T47D (cell line): ENCODE results near the gene SALL4.
"Not testable (repeated sequence)": the region's sequence is repeated elsewhere in the genome, so short reads cannot be mapped to it uniquely, and the experiment has no call there.

Experiments
- DNase-seq, 2 experiments: peaks; one replicate each; pipeline versions ENCODE4 v3.0.0 to v3.0.0-alpha.2; 2011 to 2012; ENCODE audit warnings: low read depth in 1 of 2, low spot score in 1 of 2
- JUND ChIP-seq: IDR thresholded peaks from 2 replicates; pipeline ENCODE4 v1.6.1; 2012; ENCODE audit warnings: low read depth
- in situ Hi-C: cut with HindIII; loops from 2 replicates; pipeline ENCODE4 v1.10.0; 2016; ENCODE audit warnings: low sequenced_read_pairs, low pct_unique_long_range_greater_than_20kb

The SALL4 gene

DNA sequence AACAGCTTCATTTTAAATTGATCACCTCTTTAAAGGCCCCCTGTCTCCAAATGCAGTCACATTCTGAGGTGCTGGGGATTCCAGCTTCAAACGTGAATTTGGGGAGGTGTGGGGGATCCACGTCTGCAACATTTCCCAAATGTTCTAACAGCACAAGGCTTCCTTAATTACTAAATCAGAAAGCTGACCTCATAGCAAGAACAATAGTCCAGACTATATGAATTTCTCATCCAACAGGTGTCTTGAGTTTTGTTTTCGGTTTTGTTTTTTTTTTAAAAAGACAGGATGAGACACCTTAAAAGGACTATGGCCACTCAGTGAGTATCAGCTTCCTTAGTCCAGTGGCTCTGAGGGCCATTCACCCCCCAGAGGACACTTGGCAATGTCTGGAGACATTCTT is 45.7 kb downstream of the SALL4 start:
- TF ChIP-seq JUND, result no peak
- DNase-seq, result no peak
- in situ Hi-C loops, result no loop called here

DNA sequence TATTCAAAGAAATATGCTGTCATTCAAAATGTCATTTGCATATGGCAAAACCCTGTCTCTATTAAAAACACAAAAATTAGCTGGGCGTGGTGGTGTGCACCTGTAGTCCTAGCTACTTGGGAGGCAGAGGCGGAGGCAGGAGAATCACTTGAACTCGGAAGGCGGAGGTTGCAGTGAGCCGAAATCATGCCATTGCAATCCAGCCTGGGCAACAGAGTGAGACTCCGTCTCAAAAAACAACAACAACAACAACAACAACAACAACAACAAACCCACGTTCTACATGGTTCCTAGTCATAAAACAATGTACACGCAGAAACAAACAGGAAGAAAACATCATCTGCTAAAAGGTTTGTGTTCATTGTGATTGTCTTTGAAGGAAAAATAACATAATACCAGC is 49.1 kb downstream of the SALL4 start:
- in situ Hi-C loops, result not testable (repeated sequence)

DNA sequence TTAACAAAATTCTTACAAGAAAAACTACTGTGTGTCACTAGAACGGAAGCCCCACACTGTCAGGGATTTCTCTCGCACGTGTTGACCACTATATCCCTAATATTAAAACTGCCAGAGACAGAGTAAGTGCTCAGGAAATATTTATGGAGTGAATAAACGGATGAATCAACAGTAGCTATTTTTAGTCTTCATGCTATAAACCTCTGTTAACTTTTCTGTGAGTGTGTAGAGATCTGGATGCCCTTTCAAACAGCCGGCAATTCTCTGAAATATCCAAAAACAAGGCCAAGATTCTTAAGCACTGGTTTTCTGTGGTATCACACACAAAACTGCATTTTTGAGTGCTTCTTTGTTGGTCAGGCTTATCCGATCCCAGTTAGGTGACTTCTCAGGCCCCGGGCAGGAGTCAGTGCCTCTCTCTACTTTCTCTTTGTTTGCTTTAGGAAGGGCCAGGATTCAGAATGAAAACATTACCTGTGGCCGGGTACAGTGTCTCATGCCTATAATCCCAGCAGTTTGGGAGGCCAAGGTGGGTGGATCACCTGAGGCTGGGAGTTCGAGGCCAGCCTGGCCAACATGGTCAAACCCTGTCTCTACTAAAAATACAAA is 49.9 kb downstream of the SALL4 start:
- TF ChIP-seq JUND, result no peak
- DNase-seq, result peak in 1 of 2 experiments; percentile 73
- in situ Hi-C loops, result no loop called here

More for the DNA sequence above, 49.1 kb downstream of the SALL4 start:
- DNase-seq, result not testable (repeated sequence)

DNA sequence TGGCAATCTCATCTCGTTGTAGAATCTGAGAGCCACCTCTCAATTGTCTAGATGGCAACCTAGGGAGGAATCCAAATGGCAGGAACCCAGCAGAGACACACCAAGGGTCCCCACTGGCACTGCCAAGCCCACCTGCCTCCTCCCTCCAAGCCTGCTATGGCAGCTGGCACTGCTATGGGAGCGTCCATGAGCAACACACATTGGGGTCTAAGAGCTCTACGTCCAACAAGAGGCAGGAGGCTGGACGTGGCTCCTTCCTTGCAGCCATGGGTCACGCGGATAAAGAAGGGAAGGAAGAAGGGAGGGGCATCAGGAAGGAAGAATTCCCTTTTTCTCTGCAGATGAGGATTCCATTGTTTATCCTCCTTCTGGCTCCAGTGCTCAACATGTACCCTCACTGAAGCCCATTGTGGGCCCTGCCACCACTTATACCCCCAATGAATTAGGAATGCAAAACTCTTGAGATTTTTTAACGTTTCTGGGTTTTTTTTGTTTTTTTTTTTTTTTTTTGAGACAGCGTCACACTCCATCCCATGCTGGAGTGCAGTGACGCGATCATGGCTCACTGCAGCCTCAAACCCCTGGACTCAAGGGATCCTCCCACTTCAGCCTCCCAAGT is 51.4 kb downstream of the SALL4 start:
- DNase-seq, result no peak
- in situ Hi-C loops, result no loop called here
- TF ChIP-seq JUND, result no peak

DNA sequence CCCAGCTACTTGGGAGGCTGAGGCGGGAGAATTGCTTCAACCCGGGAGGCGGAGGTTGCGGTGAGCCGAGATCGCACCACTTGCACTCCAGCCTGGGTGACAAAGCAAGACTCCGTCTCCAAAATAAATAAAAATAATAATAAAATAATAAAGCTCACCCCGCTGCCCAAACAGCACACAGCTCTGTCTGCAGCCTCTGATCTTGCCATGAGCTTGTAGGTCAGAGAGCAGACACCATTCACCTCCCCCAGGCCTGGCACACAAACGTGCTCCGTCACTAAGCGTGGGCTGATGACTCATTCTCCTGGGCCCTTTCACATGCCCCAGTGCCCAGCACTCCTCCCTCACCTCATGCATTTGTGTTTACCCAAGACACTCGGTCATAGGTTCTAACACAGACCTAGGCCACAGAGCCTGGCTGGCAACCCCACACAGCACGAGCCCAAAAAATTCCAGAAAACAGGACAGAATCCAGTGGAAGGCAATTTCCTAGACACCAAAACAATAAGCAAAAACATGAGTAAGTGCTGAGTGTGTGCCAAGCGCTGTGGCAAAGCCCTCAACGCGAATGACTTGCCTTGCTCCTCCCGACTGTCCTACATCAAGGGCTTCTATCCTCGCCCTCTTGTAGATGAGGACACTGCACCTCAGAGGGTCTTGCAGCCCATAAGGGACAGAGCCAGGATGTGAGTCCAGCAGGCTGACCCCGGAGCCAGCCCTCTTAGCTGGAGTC is 52.1 kb downstream of the SALL4 start:
- peak in 1 of 2 experiments; percentile 92 for DNase-seq
- in situ Hi-C loops, result no loop called here
- peak; percentile 67; the same call in 1 of the 2 replicates for TF ChIP-seq JUND

DNA sequence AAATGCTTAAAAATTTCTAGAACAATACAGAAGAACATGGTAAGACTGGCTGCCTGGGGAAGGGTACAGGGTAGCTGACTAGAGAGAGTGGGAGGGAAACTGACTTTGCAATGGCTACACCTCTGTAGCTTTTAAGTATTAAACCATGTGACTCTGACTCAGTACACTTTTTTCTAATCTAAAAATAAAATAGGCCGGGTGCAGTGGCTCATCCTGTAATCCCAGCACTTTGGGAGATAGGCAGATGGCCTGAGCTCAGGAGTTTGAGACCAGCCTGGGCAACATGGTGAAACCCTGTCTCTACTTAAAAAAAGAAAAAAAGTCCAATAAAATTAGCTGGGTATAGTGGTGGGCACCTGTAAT is 52.7 kb downstream of the SALL4 start:
- no peak for DNase-seq

DNA sequence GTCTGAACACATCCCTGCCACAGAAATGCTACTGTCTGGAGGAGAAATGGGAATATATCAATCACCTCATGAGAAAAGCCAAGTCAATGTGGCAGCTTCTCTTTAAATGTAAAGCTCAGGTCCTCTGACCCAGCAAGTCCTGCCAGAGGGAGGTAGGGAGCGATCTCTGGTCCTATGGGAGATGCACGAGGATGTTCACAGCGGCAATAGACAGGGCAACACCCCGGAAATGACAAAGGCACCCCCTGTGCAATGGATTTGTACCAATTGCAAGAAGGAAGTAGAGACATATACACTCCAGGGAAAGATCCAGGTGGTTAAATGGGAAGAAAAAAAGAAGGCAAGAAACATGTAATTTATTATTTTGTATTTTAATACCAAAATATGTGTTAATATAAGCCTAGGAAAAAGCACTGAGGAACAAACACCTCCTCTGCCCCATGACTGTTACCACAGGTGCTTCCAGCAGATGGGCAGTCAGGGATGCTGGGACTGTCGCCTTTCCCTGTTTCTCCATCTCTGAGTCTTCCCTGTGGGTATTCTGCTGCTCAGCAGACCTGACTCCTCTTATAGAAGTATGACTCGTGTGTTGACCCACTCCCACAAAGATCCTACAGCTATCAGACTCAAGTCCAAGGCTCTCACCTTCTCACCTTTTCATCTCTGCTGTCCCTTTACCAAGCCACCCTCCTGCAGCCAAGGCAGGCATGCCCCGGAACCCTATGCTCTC is 55.0 kb downstream of the SALL4 start:
- in situ Hi-C loops, result no loop called here
- TF ChIP-seq JUND, result no peak
- DNase-seq, result peak in 1 of 2 experiments; percentile 47

More for the DNA sequence above, 52.7 kb downstream of the SALL4 start:
- no peak for TF ChIP-seq JUND
- in situ Hi-C loops, result no loop called here

DNA sequence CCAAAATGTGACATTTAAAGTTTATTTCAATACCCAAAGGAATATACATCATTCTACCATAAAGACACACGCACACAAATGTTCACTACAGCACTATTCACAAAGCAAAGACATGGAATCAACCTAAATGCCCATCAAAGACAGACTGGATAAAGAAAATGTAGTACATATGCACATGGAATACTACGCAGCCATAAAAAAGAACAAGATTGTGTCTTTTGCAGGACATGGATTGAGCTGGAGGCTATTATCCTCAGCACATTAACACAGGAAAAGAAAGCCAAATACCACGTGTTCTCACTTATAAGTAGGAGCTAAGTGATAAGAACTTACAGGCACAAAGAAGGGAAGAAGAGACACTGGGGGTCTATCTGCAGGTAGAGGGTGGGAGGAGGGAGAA is 56.5 kb downstream of the SALL4 start:
- DNase-seq, result no peak
- no peak for TF ChIP-seq JUND
- in situ Hi-C loops, result no loop called here

DNA sequence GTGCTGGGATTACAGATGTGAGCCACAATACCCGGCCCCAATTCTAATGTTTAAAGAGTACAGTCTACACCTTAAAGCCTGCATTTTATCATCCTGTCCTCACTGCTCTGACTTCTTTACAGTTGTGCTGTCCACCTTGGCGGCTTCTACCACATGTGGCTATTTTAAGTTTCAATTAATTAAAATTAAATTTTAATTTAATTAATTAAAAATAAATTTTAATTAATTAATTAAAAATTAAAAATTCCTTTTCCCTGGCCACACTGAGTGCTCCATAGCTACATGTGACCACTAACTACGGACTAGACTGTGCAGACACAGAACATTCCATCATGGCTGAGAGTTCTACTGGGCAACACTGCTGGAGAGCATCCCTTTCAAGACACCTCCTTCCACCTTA is 61.5 kb downstream of the SALL4 start:
- in situ Hi-C loops, result no loop called here
- no peak for TF ChIP-seq JUND

DNA sequence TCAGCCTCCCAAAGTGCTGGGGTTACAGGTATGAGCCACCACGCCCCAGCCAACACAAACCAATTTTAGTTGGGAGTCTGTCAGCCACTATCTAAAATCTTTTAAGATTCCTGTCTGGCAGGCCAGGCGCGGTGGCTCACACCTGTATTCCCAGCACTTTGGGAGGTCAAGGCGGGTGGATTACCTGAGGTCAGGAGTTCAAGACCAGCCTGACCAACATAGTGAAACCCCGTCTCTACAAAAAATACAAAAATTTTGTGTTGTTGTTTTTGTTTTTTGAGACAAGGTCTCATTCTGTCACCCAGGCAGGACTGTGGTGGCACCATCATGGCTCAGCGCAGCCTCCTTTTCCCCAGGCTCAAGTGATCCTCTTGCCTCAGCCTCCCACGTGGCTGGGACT is 62.0 kb downstream of the SALL4 start:
- DNase-seq, result peak in 1 of 2 experiments; percentile 30
- in situ Hi-C loops, result not testable (repeated sequence)

More for the DNA sequence above, 61.5 kb downstream of the SALL4 start:
- DNase-seq, result no peak

DNA sequence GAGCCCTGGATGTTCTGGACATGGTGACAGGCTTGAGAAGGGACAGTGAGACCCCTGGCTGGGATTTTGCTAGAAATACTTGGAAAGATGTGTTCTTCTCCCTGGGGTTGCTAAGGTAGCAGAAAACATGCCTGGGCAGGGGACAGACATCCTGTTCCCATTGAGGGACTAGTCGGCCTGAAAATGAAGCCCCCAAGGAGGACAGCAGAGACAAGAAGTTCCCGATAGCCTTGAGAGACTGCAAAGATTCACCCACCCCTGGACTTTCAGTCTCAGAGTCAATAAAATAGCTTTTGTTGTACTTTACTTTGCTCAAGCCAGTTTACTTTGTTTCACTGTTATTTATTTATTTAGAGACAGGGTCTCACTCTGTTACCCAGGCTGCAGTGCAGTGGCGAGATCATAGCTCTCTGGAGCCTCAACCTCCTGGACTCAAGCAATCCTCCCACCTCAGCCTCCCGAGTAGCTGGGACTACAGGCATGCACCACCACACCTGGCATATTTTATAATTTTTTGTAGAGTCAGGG is 62.5 kb downstream of the SALL4 start:
- no peak for DNase-seq
- in situ Hi-C loops, result no loop called here
- no peak for TF ChIP-seq JUND

DNA sequence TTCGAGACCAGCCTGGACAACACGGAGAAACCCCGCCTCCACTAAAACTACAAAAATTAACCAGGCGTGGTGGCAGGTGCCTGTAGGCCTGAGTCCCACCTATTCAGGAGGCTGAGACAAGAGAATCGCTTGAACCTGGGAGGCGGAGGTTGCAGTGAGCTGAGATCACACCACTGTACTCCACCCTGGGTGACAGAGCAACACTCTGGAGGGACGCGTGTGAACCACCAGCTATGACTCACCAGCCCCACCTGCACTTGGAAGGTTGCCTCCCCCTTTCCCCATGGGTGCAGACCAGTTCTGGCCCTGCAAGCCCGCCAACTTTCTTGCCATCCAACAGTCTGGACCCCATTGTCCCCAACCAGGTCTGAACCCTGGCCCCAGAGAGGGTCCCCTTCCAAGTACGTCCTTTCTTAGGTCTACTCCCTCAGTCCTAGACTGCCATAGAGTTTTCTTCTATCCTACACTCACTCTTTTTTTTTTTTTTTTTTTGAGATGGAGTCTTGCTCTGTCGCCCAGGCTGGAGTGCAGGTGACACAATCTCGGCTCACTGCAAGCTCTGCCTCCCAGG is 63.4 kb downstream of the SALL4 start:
- no peak for DNase-seq

DNA sequence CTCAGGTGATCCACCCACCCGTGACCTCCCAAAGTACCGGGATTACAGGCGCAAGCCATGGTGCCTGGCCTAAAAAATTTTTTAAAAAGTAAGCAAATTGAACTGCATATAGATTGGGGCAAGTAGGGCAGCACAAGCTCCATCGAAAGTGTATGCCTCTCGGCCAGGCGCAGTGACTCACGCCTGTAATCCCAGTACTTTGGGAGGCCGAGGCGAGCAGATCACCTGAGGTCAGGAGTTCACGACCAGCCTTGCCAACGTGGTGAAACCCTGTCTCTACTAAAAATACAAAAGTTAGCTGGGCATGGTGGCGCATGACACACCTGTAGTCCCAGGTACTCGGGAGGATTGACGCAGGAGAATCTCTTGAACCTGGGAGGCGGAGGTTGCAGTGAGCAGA is 64.1 kb downstream of the SALL4 start:
- in situ Hi-C loops, result not testable (repeated sequence)

More for the DNA sequence above, 63.4 kb downstream of the SALL4 start:
- no peak for TF ChIP-seq JUND
- in situ Hi-C loops, result no loop called here

More for the DNA sequence above, 64.1 kb downstream of the SALL4 start:
- DNase-seq, result not testable (repeated sequence)
